HEK293 (cell line): ENCODE results near the gene IPO11.

ENCODE experiments used
- BCL11A ChIP-seq: fragments of 450-650 bp; formaldehyde crosslinking; IDR thresholded peaks from 2 replicates; pipeline ENCODE4 v1.5.1; 2016; ENCODE audit warnings: low read depth, missing biosample characterization, missing genetic modification characterization
- ZFP3 ChIP-seq: fragments of 450-650 bp; formaldehyde crosslinking; IDR thresholded peaks from 2 replicates; pipeline ENCODE4 v1.5.1; 2016; ENCODE audit warnings: low read depth, missing biosample characterization, missing genetic modification characterization
- TF ChIP-seq, protein P1 (sequence below): fragments of 450-650 bp; formaldehyde crosslinking; IDR thresholded peaks from 2 replicates; pipeline ENCODE4 v1.5.1; 2016; ENCODE audit warnings: missing biosample characterization, missing genetic modification characterization

DNA sequence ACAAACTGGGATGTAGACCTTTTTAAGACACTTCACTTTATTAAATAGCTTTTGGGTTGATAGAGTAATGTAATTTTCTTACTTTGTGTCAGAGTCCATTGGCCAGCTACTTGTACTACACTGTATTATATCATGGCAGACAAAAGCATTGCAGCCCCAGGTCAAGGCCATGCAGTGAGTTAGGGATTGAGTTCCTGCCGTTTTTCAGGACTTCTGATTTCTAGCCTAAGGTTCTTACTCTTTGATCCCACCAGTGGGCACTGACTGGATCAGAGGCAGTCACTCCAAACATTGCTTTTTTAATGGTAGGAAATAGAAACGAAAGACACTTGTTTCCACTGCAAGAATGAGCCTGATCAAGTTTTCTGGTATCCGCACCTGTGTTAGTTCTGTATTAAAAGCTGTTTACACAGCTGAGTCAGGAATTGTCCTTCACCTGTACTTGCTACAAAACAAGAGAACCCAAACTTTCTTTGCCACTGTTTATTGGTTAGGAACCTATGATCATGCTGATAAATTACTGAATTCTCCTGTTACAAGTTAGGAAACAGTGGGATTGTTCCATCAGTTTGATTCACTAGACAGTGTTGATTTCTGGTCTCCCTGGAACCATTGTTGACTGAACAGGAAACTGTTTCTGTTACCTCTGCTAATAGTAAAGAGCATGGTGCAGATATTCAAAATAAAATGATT is 188.1 kb downstream of the IPO11 start:
- TF ChIP-seq ZFP3 (tag by site-specific recombination) (no peak), BCL11A (tag by site-specific recombination) (no peak)
- TF ChIP-seq, protein P1, sequence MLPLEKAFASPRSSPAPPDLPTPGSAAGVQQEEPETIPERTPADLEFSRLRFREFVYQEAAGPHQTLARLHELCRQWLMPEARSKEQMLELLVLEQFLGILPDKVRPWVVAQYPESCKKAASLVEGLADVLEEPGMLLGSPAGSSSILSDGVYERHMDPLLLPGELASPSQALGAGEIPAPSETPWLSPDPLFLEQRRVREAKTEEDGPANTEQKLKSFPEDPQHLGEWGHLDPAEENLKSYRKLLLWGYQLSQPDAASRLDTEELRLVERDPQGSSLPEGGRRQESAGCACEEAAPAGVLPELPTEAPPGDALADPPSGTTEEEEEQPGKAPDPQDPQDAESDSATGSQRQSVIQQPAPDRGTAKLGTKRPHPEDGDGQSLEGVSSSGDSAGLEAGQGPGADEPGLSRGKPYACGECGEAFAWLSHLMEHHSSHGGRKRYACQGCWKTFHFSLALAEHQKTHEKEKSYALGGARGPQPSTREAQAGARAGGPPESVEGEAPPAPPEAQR (tag by site-specific recombination) = no peak
